Pancreas (tissue), 10 donors: ENCODE data around the gene CCDC12. TPM values are rescaled to one million over a fixed set of nuclear protein-coding genes. Genes with fewer than 3 reads are reported as not detected.

ENCODE experiments used
- ATAC-seq, 4 donors: fragments of 200-7000 bp; cut with Tn5 transposase; one replicate each; pipeline versions ENCODE4 v1.8.0 to v1.9.1; 2020; ENCODE audit warnings: mild to moderate bottlenecking in 4 of 4, moderate library complexity in 4 of 4
- DNase-seq, 6 donors: peaks; one replicate each; pipeline ENCODE4 v3.0.0-alpha.2; 2020
- FAIRE-seq: peaks from 2 replicates; lab custom pipeline; 2012; peaks lifted over from hg19 to GRCh38; lab: Jason Lieb, UNC
- H3K27ac ChIP-seq, 4 donors: fragments of 200-600 bp; sonication (generic); 1 replicate in 3 of 4; 2 replicates in 1 of 4; pipeline versions ENCODE4 v1.5.0 to v1.8.0; 2020
- H3K27me3 ChIP-seq, 4 donors: fragments of 200-600 bp; one replicate each; pipeline ENCODE4 v1.8.0; 2021
- H3K36me3 ChIP-seq, 3 donors: fragments of 200-600 bp; sonication (generic) in 1 of 3; one replicate each; pipeline versions ENCODE4 v1.5.0 to v1.8.0; 2020 to 2021
- H3K4me1 ChIP-seq, 3 donors: fragments of 200-600 bp; one replicate each; pipeline ENCODE4 v1.8.0; 2021
- H3K4me3 ChIP-seq, 4 donors: fragments of 200-600 bp; sonication (generic) in 2 of 4; one replicate each; pipeline versions ENCODE4 v1.5.0 to v1.8.0; 2020 to 2021
- H3K9me3 ChIP-seq, 4 donors: fragments of 200-600 bp; one replicate each; pipeline ENCODE4 v1.8.0; 2021
- WGBS, 2 donors: extraction: QIAGEN DNeasy Blood & Tissue Kit; methylation state at CpG; one replicate each; pipeline ENCODE4 v1.1.7; 2013; 5-methylcytosine and 5-hydroxymethylcytosine counted together
- intact Hi-C, 3 donors: fragments of 100-400 bp; cut with DNase I; formaldehyde crosslinking; loops; one replicate each; pipeline versions ENCODE4 v1.11.1 to v1.14.2; 2022
- polyA plus RNA-seq, 2 donors: library from polyadenylated mRNA; stranded (reverse); fragments of 200-250 nt; gene quantifications; one replicate each; pipeline ENCODE4 v1.2.3, GENCODE V29; 2013
- total RNA-seq, 6 donors: library from RNA; stranded (reverse); fragmentation: NEBNext Ultra II Directional in 4 of 6; extraction: Animal tissue kit (Norgen Biotek cat#: 25700) in 4 of 6; gene quantifications; one replicate each; pipeline versions ENCODE4 v1.2.1 to v1.2.4, GENCODE V29; 2021 to 2023
- TF ChIP-seq, protein P1 (sequence below), 4 donors: fragments of 200-600 bp; sonication (generic) in 3 of 4; IDR thresholded peaks; one replicate each; pipeline versions ENCODE4 v1.5.0 to v1.8.0; 2021; ENCODE audit warnings: antibody characterized with exemption in 4 of 4
- donor health status: healthy with polysubstance abuse.
- donor health status: DM: no; HTN: no; CAD: no; lungs with moderate emphysema.
- donor health status: DM: no; HTN: no; CAD: no.
- donor health status: control.
- donor health status: control.
- donor health status: Bipolar disorder and iron deficiency.
- donor health status: DM: yes; HTN: yes; CAD: no.
- donor health status: DM: no; HTN: no; CAD: no.
- donor health status: DM: no; HTN: no; CAD: no.
- donor health status: DM: yes; HTN: yes; CAD: no.

The CCDC12 gene
- total and polyA plus RNA-seq, 8 donors: 20.7 to 82.8 (median 24.9) TPM

DNA sequence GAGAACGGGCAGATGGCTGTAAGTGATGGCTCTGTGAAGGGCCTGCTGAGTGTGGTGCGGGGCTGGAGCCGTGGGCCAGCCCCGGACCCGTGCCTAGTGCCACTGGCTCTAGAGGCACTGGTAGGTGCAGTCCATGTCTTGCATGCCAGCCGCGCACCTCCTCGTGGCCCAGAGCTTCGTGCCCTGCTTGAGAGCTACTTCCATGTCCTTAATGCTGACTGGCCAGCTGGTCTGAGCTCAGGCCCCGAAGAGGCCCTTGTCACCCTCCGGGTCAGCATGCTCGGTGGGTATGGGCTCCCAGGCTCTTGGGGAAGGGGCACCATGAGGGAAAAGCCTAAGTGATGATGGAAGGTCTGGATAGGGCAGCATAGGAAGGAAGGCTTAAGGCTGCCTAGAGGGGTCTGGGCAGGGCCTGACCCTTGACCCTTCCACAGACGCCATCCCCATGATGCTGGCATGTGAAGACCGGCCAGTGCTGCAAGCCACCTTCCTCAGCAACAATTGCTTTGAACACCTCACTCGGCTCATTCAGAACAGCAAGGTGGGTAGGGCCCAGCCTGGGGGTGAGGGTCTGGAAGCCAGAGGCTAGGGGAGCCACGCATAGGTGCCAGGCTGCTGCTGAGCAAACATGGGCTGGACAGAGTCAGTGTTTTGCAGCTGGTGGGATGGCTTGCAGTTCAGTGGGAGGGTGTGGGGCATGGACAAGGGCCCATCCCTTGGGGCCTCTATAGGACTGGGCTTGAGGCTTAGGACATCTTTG is 15.0 kb upstream of the CCDC12 start:
- no peak for FAIRE-seq
- ATAC-seq: no peak
- peak in 2 of 6 donors; percentile 10 to 64 for DNase-seq
- Histone ChIP-seq H3K36me3 (peaks cover 0 to 26% (median 0%) of the 10 kb centered on the region in 3 donors), H3K27me3 (no peaks in the 10 kb centered on the region), H3K9me3 (no peaks in the 10 kb centered on the region), H3K4me3 (no peak overlapping the region), H3K4me1 (no peaks in the 10 kb centered on the region), H3K27ac (no peak overlapping the region)
- WGBS, 2 donors: 88 to 90% methylated on average over 16 of the region's 16 CpGs
- intact Hi-C loops: no loop called here
- TF ChIP-seq, protein P1, sequence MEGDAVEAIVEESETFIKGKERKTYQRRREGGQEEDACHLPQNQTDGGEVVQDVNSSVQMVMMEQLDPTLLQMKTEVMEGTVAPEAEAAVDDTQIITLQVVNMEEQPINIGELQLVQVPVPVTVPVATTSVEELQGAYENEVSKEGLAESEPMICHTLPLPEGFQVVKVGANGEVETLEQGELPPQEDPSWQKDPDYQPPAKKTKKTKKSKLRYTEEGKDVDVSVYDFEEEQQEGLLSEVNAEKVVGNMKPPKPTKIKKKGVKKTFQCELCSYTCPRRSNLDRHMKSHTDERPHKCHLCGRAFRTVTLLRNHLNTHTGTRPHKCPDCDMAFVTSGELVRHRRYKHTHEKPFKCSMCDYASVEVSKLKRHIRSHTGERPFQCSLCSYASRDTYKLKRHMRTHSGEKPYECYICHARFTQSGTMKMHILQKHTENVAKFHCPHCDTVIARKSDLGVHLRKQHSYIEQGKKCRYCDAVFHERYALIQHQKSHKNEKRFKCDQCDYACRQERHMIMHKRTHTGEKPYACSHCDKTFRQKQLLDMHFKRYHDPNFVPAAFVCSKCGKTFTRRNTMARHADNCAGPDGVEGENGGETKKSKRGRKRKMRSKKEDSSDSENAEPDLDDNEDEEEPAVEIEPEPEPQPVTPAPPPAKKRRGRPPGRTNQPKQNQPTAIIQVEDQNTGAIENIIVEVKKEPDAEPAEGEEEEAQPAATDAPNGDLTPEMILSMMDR (IDR thresholded peaks at IDR 0.05): no peak

DNA sequence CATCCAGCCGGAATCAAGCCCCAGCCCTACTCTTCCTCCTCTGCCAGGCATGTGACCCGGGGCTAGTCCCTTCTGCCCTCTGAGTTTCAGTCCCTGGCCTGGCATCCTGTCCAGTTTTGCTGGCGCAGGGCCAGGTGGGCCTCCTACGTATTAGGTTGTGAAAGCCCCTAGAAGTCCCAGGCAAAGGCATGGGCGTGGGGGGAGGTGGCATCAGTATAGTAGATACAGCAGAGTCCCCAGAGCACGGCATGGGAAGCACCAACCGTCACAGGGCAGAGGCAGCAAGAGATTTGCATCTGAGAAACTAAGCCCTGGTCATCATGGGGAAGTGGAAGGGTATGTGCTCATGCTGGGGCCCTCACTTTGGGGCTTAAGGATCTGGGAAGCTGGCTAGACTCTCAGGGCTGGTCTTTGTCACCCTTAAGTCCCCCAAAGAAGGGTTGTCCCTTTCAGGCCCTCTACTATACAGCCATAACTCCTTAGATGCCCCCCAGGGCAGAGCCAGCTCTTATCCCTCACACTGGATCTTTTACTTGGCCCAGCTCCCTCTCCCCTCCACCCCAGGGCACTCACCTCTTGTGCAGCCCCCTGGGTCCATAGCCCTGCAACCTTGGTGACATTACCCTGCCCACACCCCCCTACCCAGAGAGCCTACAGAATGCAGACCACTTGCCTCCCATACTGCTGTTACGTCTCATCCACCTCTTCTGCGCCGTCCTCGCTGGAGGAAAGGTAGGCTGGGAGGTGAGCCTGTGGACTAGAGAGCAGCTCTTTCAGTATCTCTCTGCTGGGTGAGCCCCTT is 14.2 kb upstream of the CCDC12 start:
- TF ChIP-seq, protein P1 (IDR thresholded peaks at IDR 0.05): no peak
- Histone ChIP-seq H3K9me3 (no peaks in the 10 kb centered on the region), H3K27me3 (no peaks in the 10 kb centered on the region), H3K4me3 (no peak overlapping the region), H3K36me3 (peaks cover 0 to 26% (median 0%) of the 10 kb centered on the region in 3 donors), H3K4me1 (no peaks in the 10 kb centered on the region), H3K27ac (no peak overlapping the region)
- DNase-seq (peak in 3 of 6 donors; percentile 46 to 81 (median 54)), ATAC-seq (peak in 1 of 4 donors; percentile 58), FAIRE-seq (no peak)
- 80 to 85% methylated on average over 11 of the region's 11 CpGs for WGBS, 2 donors
- intact Hi-C loops: no loop called here

DNA sequence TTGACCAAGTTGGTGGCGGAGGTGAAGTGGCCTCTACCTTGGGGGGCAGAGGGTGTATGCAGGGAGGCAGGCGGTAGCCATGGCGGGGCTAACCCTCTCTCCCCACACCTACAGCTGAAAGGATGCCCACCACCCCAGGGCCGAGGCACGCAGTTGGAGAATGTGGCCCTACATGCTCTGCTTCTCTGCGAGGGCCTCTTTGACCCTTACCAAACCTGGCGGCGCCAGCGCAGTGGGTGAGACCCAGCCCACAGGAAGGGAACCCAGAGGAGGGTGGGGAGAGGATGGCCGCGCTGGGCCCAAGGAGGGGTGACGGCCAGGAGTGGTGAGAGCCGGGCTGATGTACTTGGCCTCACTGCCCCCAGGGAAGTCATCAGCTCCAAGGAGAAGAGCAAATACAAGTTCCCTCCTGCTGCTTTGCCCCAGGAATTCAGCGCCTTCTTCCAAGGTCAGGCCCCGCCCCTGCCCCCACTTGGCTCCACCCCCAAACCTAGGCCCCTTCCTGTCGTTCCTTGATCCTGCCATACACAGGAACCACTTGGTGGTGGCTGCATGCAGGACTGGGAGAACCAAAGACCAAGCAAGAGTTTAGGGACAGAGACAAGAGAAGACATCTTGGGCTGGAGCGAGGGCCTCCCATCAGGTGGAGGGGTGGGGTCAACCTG is 12.7 kb upstream of the CCDC12 start:
- FAIRE-seq (no peak), ATAC-seq (no peak), DNase-seq (peak in 1 of 6 donors; percentile 50)
- no peak overlapping the region for H3K4me3 ChIP-seq
- peaks cover 0 to 16% (median 0%) of the 10 kb centered on the region in 3 donors for H3K36me3 ChIP-seq
- intact Hi-C loops: loop anchor here in 1 of 3 donors (10.0 kb wide), 1 partner anchor 284 kb away; the partner anchor contains the start of gene TMIE
- 83 to 84% methylated on average over 15 to 17 of the region's 17 CpGs for WGBS, 2 donors
- H3K4me1 ChIP-seq: no peaks in the 10 kb centered on the region
- no peak overlapping the region for H3K27ac ChIP-seq
- TF ChIP-seq, protein P1 (IDR thresholded peaks at IDR 0.05): no peak
- H3K27me3 ChIP-seq: no peaks in the 10 kb centered on the region
- no peaks in the 10 kb centered on the region for H3K9me3 ChIP-seq

DNA sequence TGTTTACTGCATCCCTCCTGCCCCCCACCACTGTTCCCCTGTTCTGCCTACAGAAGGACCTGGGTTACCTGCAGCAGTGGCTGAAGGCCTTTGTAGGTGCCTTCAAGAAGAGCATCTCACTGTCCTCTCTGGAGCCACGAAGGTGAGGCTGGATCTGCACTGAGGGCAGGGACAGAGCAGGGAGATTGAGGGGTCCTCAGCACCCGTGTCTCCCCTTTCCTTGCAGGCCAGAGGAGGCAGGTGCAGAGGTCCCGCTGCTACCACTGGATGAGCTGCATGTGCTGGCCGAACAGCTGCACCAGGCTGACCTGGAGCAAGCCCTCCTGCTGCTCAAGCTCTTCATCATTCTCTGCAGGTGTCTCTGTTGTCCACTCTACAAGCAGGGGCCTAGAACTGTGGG is 12.1 kb upstream of the CCDC12 start:
- peaks cover 0 to 16% (median 0%) of the 10 kb centered on the region in 3 donors for H3K36me3 ChIP-seq
- no peak overlapping the region for H3K4me3 ChIP-seq
- H3K27ac ChIP-seq: no peak overlapping the region
- DNase-seq: peak in 1 of 6 donors; percentile 29
- intact Hi-C loops: loop anchor here in 1 of 3 donors (10.0 kb wide), 1 partner anchor 284 kb away; the partner anchor contains the start of gene TMIE
- no peak for FAIRE-seq
- no peaks in the 10 kb centered on the region for H3K27me3 ChIP-seq
- H3K4me1 ChIP-seq: no peaks in the 10 kb centered on the region
- ATAC-seq: no peak
- no peaks in the 10 kb centered on the region for H3K9me3 ChIP-seq
- TF ChIP-seq, protein P1 (IDR thresholded peaks at IDR 0.05): no peak
- 75 to 79% methylated on average over 3 to 4 of the region's 4 CpGs for WGBS, 2 donors
